SK-N-MC (cell line): ENCODE measurements around the gene NRAP.

Experiments used
- EZH2 ChIP-seq: fragments of 200-600 bp; sonication (generic); IDR thresholded peaks from one replicate; pipeline ENCODE4 v1.6.1; 2017; ENCODE audit warnings: antibody characterized with exemption
- FOXP2 ChIP-seq: optimal IDR thresholded peaks from 2 replicates; pipeline ENCODE3; 2011; ENCODE audit warnings: mild to moderate bottlenecking, moderate library complexity; ENCODE audit not compliant: insufficient read depth; ENCODE audit errors: extremely low read length, control extremely low read depth
- POLR2AphosphoS5 ChIP-seq: IDR thresholded peaks from 2 replicates; pipeline ENCODE4 v1.6.1; 2012; ENCODE audit warnings: mild to moderate bottlenecking, low read depth, low read length, borderline replicate concordance

DNA sequence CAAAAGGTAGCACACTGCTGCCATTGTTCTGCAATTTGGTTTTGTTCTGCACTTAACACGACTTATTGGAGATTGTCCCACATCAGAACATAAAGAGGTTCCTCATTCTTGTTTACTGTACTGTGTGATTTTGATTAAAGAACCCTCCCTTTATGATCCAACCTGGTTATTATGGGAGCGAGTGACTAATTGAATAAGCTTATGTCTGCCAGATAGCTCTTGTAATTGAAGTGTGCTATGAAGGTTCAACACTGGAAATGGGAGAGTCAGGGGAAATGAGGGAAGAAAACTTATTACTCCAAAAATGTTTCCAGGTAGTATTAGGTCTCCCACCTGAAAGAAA lies 49.8 kb upstream of the NRAP start:
- TF ChIP-seq POLR2AphosphoS5 (no peak), EZH2 (no peak), FOXP2 (no peak)
